HFF-Myc (cell line): Measurements from ENCODE around the gene MYO9A.

Source experiments
- DNase-seq: peaks from one replicate; pipeline ENCODE4 v3.0.0-alpha.2; 2011; ENCODE audit warnings: low read depth; ENCODE audit errors: extremely low read depth
- H3K4me3 ChIP-seq: replicated peaks from 2 replicates; pipeline ENCODE4 v1.5.1; 2011; ENCODE audit warnings: low read depth, mild to moderate bottlenecking, control low read depth, low read length
- CTCF ChIP-seq: IDR thresholded peaks from 2 replicates; pipeline ENCODE4 v1.5.1; 2012; ENCODE audit warnings: mild to moderate bottlenecking, low read depth, low read length, control low read depth; ENCODE audit errors: missing control alignments

Gene MYO9A

DNA sequence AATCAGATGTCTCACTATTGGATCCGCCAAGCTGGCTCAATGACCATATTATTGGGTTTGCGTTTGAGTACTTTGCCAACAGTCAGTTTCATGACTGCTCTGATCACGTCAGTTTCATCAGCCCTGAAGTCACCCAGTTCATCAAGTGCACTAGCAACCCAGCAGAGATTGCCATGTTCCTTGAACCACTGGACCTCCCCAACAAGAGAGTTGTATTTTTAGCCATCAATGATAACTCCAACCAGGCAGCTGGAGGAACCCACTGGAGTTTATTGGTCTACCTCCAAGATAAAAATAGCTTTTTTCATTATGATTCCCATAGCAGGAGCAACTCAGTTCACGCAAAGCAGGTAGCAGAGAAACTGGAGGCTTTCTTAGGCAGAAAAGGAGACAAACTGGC lies 21.7 kb upstream of the MYO9A start:
- no peak for DNase-seq
- H3K4me3 ChIP-seq, result no peak overlapping the region
- no peak for TF ChIP-seq CTCF

DNA sequence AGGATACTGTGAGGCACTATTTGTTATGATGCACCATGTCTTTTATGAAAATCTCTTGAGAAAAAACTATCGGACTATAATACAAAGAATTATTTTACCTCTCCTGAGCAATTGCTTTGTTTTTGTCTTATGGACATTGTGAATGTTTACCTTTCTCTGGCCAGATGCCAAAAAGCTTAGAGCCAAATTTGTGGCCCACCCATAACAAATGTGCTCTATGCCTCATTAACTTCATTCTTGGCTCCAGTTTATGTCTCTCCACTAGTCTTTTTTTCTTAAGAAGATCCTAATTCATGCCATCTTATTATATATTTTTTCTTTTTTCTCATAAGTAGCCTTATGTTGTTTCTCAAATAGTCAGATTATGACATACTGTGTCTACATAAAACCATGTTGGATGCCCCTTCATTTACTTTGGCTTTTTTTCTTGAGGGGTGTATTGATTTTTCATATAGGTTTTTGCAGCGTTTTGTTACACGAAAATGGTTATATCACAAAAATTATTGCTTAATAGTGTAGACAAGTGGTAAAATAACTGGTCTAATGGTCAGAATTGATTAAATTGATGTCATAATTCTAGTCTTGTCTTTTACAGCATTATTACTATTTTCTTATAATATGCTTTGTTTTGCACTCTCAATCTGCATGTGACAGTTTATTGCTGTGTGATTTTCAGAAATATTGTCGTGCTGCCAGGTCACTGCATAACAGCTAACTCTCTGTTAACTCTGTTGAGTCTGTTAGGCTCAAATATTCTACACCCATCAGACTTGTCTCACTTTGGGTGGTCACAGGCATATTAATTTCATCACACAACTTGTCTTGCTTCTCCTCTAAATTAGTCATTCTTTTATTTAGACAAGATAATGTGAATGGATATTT lies 18.5 kb upstream of the MYO9A start:
- TF ChIP-seq CTCF, result no peak
- DNase-seq, result no peak

GRCh38 chr15:72135719-72136118 lies 17.8 kb upstream of the MYO9A start:
- no peak for DNase-seq
- no peak for TF ChIP-seq CTCF
- no peak overlapping the region for H3K4me3 ChIP-seq

More for the DNA sequence above, 18.5 kb upstream of the MYO9A start:
- H3K4me3 ChIP-seq, result no peak overlapping the region

- TF ChIP-seq CTCF, result no peak
- no peak overlapping the region for H3K4me3 ChIP-seq
- no peak for DNase-seq
Observed at GRCh38 chr15:72133211-72133610, 15.3 kb upstream of the MYO9A start.

DNA sequence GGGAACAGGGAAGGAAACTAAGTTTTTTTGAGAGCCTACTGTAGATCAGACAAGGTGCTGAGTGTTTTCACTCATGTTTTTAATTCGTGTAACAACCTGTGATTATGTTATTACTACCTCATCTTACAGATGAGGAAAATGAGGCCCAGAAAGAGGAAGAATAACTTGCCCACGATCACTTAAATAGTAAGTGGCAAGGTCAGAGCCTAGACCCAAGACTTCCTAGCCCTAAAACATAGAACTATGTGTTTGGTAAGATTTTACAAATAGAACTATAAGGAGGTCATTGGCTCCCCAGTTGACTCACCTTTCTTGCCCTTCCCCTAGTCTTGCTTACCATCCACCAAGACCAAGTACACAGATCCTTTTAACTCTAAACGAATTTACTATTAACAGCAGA lies 14.0 kb upstream of the MYO9A start:
- no peak overlapping the region for H3K4me3 ChIP-seq

GRCh38 chr15:72130272-72130671 lies 12.3 kb upstream of the MYO9A start:
- no peak overlapping the region for H3K4me3 ChIP-seq
- no peak for DNase-seq
- no peak for TF ChIP-seq CTCF

More for the DNA sequence above, 14.0 kb upstream of the MYO9A start:
- TF ChIP-seq CTCF, result no peak
- DNase-seq, result no peak
